Ovary (tissue), 3 donors: Measurements from ENCODE around the gene UFD1.

Experiments used
- CTCF ChIP-seq, 3 donors: fragments of 450-650 bp in 2 of 3; fragments of 200-600 bp in 1 of 3; IDR thresholded peaks; one replicate each; pipeline versions ENCODE4 v1.5.1 to v1.8.0; 2016 to 2022; ENCODE audit warnings: antibody characterized with exemption in 3 of 3, mild to moderate bottlenecking in 1 of 3
- POLR2A ChIP-seq: fragments of 450-650 bp; IDR thresholded peaks from one replicate; pipeline ENCODE4 v1.6.1; 2017; ENCODE audit warnings: antibody characterized with exemption, mild to moderate bottlenecking, moderate library complexity
- donor health status: DM: no; HTN: no; CAD: no.

- TF ChIP-seq POLR2A (no peak), CTCF (IDR thresholded peaks at IDR 0.05) (no peak)
These were observed 30.1 kb downstream of the UFD1 start for GRCh38 chr22:19448739-19449421.
